ENCODE measurements around the gene PTTG1.

The PTTG1 gene

DNA sequence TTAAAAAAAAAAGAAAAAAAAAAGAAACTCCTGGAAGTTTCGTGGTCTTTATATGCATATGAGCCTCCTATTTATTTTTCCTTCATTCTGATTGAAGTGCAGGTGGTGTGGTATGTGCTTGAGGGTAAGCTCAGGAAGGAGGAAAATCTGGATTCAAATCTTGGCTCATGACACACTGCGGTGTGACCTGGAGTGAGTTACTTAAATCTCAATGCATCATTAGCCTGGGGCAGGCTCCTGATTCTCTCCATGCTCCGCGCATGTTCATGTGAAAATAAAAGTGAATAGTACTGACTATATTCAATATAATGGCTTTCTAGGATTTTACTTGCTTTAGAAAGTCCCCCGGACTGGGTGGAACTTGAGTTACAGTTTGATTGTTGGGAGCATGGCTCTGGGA lies 35.6 kb downstream of the PTTG1 start:
- Mint-ChIP-seq H3K27ac (no peak overlapping the region), H3K4me3 (no peak overlapping the region), H3K4me1 (peaks cover 49% of the 10 kb centered on the region), H3K27me3 (no peaks in the 10 kb centered on the region), H3K9me3 (no peaks in the 10 kb centered on the region), H3K36me3 (no peaks in the 10 kb centered on the region)
- no peak for ATAC-seq

DNA sequence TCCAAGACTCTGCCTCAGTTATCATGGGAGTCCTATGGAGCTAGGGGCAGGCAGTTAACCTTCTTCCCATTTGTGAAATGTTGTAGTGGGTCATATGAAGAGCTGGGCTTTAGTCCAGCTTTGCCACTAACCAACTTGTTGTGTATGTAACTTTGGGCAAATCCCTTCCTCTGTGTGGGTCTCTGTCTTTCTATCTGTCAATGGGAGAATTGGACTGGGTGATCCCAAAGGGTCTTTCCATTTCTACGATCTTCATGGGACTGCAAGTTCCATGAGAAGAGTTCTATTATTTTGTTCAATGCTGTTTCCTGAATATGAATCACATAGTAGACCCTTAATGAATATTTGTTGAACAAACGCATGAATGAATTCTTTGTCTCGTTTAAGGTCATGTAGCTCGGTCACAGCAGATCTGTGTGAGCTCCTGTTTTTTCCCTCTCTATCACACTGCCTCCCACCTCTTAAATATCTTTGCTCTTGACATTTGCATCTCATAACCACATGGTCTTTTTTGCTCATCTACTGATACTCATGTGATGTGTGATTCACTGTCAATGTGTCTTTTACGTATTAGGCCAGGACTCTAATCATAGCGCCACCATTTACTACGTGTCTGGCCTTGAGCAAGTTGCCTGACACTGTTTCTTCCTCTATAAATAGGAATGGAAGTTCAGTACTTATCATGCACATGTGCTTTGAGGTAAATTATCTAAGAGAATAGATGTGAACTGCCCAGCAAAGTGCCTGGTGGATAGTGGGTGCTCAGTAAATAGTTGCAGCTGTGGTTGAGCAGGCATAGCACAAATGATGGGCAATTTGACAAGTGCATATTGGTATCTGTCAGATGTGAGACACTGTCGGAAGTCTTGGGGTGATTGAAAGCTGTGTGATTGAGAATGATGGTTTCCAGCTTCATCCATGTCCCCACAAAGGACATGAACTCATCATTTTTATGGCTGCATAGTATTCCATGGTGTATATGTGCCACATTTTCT lies 37.4 kb downstream of the PTTG1 start:
- peak; percentile 92 for ATAC-seq
- Mint-ChIP-seq H3K27ac (peak overlapping the region; percentile 81), H3K9me3 (no peaks in the 10 kb centered on the region), H3K36me3 (no peaks in the 10 kb centered on the region), H3K27me3 (no peaks in the 10 kb centered on the region), H3K4me1 (peaks cover 49% of the 10 kb centered on the region), H3K4me3 (peak overlapping the region; percentile 32)

DNA sequence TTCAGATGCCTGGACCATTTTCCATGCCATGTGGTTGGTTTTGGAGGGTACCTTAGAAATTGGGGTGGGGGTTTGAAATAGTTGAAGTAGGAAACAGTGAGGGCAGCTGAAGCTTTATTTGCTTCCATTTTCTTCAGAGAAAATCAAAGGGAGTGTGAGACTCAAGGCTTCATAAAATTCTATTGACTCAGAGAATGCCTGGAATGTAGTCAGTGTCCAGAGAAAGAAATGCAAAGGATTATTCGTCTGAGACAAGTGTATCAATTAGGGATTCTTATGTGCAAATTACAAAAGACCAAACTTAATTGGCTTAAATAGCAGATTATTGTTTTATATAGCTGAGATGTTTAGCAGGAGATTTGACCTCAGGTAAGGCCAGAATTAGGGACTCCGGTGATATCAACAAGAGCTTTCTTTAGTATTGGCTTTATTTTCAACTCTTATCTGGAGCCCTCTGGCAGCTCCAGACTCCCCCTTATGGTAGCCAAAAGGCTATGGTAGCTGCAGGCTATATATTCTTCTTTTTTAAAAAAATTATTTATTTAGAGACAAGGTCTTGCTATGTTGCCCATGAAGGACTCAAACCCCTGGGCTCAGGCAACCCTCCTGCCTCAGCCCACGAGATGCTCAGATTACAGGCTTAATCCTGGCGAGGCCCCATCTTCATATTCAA lies 38.9 kb downstream of the PTTG1 start:
- Mint-ChIP-seq H3K4me3 (no peak overlapping the region), H3K27ac (peak overlapping the region; percentile 64), H3K9me3 (no peaks in the 10 kb centered on the region), H3K4me1 (peaks cover 57% of the 10 kb centered on the region), H3K27me3 (no peaks in the 10 kb centered on the region), H3K36me3 (no peaks in the 10 kb centered on the region)
- ATAC-seq: no peak

DNA sequence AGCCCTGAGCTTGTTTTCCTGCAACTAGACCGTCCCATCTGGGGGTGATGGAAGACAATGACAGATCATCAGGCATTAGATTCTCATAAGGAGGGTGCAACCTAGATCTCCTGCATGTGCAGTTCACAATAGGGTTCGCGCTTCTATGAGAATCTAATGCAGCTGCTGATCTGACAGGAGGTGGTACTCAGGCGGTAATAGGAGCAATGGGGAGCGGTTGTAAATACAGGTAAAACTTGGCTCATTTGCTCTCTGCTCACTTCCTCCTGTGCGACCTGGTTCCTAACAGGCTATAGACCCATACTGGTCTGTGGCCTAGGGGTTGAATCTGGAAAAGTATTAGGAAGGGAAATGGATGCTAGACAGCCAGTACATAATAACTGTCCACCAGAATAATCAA lies 39.7 kb downstream of the PTTG1 start:
- Mint-ChIP-seq H3K9me3 (no peaks in the 10 kb centered on the region), H3K27me3 (no peaks in the 10 kb centered on the region), H3K27ac (peak overlapping the region; percentile 64), H3K36me3 (no peaks in the 10 kb centered on the region), H3K4me1 (peaks cover 55% of the 10 kb centered on the region), H3K4me3 (no peak overlapping the region)
- ATAC-seq: no peak

DNA sequence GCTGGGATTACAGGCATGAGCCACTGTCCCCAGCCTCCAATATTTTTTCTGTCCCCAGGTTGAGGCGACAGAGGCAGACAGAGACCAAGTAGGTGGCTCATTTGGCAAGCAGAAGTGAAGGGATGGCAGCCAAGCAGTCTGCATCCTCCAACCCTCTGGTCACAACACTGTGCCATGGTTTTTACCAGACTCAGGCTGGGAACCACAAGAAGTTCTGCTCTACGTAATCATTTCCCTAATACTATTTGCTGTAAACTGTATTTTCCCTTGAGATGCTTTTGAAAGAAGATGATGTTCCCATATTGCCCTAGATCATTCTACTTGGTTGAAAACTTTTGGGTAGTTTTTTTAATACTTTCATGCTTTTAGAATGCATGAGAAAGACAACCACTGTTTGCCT lies 40.5 kb downstream of the PTTG1 start:
- Mint-ChIP-seq H3K27ac (peak overlapping the region; percentile 64), H3K4me1 (peaks cover 58% of the 10 kb centered on the region), H3K4me3 (no peak overlapping the region), H3K9me3 (no peaks in the 10 kb centered on the region), H3K36me3 (no peaks in the 10 kb centered on the region), H3K27me3 (no peaks in the 10 kb centered on the region)
- peak; percentile 77 for ATAC-seq

DNA sequence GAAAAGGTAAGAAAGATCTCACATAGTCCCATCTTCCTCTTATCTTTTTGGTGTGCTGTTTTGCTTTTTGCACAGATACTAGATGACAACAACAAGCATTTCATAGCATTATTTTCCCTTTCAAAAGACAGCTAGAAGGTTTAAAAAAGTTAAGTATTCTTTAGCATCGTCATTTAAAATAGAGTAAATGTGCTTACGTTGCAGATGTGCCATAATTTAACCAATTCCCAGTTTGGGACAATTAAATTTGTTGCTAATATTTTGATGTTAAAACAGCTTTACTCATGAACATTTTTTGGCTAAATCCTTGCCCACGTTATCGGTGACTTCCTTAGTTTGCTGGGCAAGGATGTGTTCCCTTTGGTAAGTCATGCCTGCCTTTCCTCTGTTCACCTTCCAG lies 41.6 kb downstream of the PTTG1 start:
- Mint-ChIP-seq H3K9me3 (no peaks in the 10 kb centered on the region), H3K4me3 (no peak overlapping the region), H3K4me1 (peaks cover 69% of the 10 kb centered on the region), H3K27me3 (no peaks in the 10 kb centered on the region), H3K27ac (no peak overlapping the region), H3K36me3 (no peaks in the 10 kb centered on the region)
- no peak for ATAC-seq

DNA sequence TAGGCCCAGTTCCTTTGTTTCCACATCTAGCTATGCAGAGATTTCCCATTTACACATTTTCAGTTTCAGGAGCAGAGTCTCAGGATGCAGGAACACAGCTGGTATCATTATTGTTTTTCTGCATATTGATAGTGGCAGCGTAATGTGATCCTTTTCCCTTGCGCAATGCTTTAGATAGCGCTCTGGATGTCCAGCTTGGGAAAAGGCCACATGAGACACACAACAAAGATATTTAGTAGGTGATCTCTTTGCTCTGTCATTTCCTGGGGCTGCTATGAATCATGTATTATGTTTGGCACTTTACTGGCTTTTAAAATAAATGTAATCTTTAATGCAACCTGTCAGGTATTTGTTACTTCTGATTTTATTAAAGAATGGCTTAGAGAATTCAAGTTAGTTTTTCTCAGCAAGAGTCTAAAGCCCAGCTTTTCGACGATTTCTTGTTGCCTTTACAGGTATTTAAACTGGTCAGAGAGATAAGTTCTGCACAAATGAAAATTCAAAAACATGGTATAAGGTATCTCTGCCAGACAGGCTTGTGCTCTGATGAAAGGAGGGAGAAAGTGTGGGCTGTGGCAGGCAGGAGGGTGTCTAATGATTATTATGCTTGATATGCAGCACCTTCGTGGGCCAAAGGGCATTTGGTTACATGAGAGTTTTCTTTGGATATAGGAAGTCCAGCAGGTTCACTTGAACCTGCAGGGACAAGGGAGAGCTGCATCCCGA lies 42.2 kb downstream of the PTTG1 start:
- Mint-ChIP-seq H3K9me3 (no peaks in the 10 kb centered on the region), H3K4me3 (no peak overlapping the region), H3K27me3 (no peaks in the 10 kb centered on the region), H3K36me3 (no peaks in the 10 kb centered on the region), H3K27ac (peak overlapping the region; percentile 22), H3K4me1 (peaks cover 71% of the 10 kb centered on the region)
- ATAC-seq: no peak

DNA sequence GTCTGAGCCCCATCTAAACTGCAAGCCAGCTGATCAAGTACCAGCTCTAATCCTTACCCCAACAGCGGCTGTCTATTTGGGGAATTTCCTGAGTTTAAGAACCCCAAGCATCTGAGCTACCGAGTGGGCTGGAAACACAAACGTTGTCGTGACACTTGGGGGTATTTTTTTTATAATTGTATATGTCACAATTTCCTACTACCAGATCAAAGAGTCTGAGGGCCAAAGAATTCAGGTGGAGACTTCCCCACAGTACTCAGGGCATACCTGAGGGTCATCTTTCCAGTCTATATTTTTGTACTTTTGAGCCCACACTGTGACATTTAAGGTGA lies 42.8 kb downstream of the PTTG1 start:
- H3K36me3 Mint-ChIP-seq: peaks cover 5% of the 10 kb centered on the region
- H3K4me3 Mint-ChIP-seq: no peak overlapping the region
- H3K9me3 Mint-ChIP-seq: no peaks in the 10 kb centered on the region
- H3K4me1 Mint-ChIP-seq: peaks cover 71% of the 10 kb centered on the region
- H3K27ac Mint-ChIP-seq: peak overlapping the region; percentile 22
- no peaks in the 10 kb centered on the region for H3K27me3 Mint-ChIP-seq
- no peak for ATAC-seq

DNA sequence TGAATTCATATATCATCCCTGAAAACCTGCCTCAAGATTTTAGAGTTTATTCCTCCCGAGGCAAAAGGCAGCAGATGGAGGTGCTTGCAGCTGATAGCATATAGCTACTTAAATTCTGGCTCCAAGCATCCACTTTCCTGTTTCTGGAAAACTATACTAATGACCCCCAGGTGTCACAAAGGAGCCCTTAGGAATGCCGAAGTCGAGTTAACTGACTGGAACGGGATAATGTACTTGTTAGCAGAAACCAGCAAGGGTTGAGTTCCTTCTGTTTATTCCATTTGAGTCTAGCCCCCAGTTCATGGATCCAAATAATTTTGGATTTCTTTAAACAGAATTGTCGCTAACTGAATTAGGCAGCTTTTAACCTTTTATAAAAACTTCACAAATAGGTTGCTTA lies 44.5 kb downstream of the PTTG1 start:
- no peaks in the 10 kb centered on the region for H3K27me3 Mint-ChIP-seq
- no peak for ATAC-seq
- H3K27ac Mint-ChIP-seq: peak overlapping the region; percentile 98
- peaks cover 81% of the 10 kb centered on the region for H3K4me1 Mint-ChIP-seq
- H3K4me3 Mint-ChIP-seq: no peak overlapping the region
- H3K9me3 Mint-ChIP-seq: no peaks in the 10 kb centered on the region
- H3K36me3 Mint-ChIP-seq: peaks cover 9% of the 10 kb centered on the region

DNA sequence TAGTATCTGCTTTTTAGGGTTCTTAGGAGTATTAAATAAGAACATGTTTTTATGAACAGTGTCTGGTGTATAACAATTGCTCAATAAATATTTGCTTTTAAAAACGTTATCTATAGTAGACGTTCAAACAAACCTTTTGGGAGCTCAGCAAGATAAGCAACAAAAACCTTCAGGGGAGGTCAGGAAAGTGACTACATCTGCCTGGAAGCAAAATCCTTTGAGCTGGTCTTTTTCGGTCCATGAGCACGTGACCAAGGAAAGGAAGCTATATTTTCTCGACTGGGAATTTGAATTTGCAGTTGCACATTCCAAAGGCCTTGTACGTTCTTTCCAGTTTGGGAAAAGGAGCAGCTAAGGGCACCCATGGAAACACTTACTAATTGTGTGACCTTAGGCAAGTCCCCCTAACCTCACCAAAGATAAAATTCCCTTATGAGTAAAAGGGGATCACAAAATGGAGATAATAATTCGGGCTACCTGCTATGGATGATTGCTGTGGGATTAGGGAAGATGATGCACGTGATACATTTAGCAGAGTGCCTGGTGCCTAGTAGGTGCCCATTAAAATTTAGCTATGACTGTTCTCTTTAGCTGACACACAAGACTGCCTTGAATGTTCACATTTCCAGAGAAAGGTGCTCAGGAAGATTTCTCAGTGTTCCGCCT lies 45.4 kb downstream of the PTTG1 start:
- H3K9me3 Mint-ChIP-seq: no peaks in the 10 kb centered on the region
- H3K4me1 Mint-ChIP-seq: peaks cover 78% of the 10 kb centered on the region
- H3K27ac Mint-ChIP-seq: peak overlapping the region; percentile 98
- no peaks in the 10 kb centered on the region for H3K27me3 Mint-ChIP-seq
- peaks cover 10% of the 10 kb centered on the region for H3K36me3 Mint-ChIP-seq
- ATAC-seq: peak; percentile 9
- peak overlapping the region; percentile 96 for H3K4me3 Mint-ChIP-seq

DNA sequence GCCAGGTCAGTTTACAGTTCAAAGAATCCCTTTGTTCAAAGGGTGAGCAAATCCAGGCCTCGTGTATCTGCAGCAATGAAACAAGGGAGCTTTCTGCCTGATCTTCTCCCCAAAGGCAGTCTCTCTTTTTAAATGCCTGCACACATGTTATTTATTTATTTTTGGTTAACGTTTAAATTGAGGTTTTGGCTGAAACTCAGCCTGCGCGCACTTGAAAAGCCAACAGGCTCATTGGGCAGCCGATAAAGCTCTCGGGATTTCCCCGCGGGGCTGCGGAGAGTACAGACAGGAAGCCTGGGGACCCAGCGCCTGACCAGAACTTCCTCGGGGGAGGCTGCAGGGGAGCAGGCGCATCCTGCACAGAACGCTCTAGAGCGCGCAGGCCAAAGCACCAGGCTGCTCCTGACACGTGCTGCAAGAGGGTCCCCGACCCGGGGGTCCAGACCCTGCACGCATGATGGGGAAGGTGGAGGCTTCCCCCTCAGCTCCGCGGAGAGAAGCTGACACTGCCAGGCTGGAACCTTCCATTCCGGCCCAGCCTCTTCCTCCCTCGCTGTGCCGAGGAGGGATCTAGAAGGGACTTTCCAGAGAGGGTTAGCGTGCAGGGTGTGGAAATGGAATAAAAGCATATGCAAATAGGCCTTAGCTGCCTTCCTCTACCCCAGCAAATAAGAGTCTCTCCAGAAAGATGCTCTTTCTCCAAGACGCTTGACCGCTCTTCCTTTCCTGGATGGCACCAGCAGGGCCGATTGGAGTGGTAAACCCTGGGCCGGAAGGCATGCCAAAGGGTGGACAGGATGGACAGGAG lies 46.1 kb downstream of the PTTG1 start:
- H3K36me3 Mint-ChIP-seq: peaks cover 13% of the 10 kb centered on the region

DNA sequence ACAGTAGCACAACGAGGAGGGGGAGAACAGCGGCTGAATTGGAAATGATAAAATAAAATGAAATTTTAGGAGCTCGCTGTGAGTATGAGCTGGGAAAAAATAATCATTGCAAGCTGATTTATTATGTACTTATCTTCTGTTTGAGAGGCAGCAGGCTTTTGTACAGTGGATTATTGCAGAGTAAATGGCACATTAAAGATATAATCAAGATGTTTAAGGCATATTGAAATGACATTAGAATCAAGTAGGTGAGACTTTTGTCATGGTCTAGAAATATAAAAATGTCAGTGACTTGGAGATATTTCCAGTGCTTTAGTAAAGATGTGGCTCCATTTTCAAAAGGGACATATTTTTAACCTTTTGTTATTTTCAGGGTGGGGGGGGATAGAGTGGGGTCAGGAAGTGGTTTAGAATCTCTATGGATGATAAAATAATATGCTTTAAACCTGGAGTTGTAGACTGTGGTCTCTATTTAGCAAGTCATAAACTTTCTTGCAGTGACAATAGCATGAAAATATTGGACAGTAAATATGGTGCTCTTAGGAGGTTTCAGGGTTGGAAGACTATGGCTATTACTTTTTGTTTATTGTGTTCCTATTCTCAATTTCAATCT lies 46.8 kb downstream of the PTTG1 start:
- peaks cover 16% of the 10 kb centered on the region for H3K36me3 Mint-ChIP-seq
- H3K4me3 Mint-ChIP-seq: peak overlapping the region; percentile 96
- H3K27me3 Mint-ChIP-seq: no peaks in the 10 kb centered on the region
- H3K4me1 Mint-ChIP-seq: peaks cover 77% of the 10 kb centered on the region
- ATAC-seq: no peak
- H3K27ac Mint-ChIP-seq: peak overlapping the region; percentile 98
- no peaks in the 10 kb centered on the region for H3K9me3 Mint-ChIP-seq

More for the DNA sequence above, 46.1 kb downstream of the PTTG1 start:
- Mint-ChIP-seq H3K4me1 (peaks cover 75% of the 10 kb centered on the region), H3K27ac (peak overlapping the region; percentile 98), H3K9me3 (no peaks in the 10 kb centered on the region), H3K27me3 (no peaks in the 10 kb centered on the region), H3K4me3 (peak overlapping the region; percentile 96)
- peak; percentile 98 for ATAC-seq

DNA sequence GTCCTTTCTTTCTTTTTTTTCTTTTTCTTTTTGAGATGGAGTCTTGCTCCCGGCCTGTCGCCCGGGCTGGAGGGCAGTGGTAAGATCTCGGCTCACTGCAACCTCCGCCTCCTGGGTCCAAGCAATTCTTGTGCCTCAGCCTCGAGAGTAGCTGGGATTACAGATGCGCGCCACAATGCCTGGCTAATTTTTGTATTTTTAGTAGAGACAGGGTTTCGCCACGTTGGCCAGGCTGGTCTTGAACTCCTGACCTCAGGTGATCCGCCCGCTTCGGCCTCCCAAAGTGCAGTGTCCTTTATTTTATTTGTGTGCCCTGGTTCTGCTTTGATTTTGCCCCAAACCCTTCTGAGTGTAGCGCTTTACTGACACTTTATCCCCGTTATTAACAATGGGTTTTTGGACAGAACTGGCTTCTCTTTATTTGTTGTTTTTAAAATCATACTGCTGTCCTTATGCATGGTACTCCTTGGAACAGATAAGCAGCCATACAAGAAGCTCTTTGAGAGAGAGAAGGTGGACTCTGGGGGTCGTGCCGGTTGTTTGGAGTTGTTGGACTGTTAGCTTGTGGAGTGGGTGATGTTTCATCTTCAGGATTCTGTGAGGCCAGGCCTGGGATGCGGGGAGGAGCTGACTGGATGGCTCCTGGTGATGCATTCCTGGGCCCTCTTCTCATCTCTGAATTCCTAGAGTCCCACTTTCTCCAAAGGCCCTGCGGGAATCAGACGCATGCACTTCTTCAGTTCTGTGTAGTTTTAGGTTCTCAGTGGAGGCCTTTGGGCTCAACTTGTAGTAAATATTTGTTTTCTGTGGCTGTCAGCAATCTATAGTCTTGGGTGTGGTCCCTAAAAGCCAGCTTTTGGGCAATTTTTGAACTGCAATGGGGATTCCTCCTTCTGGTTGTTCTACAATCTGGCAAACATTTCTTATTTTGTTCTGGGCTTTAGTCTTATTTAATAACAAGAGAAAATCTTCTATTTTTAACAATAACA lies 47.8 kb downstream of the PTTG1 start:
- Mint-ChIP-seq H3K9me3 (no peaks in the 10 kb centered on the region), H3K27ac (peak overlapping the region; percentile 98), H3K36me3 (peaks cover 24% of the 10 kb centered on the region), H3K4me3 (peak overlapping the region; percentile 96), H3K4me1 (peaks cover 73% of the 10 kb centered on the region), H3K27me3 (no peaks in the 10 kb centered on the region)
- ATAC-seq: no peak
